Activated CD8-positive, alpha-beta memory T cell treated with anti-CD3 and anti-CD28 coated beads for 4 hours (primary cell): ENCODE measurements around the gene DACH1.

Source experiments
- DNase-seq, 2 donors: peaks; one replicate each; pipeline ENCODE4 v3.0.0-alpha.2; 2020; ENCODE audit warnings: low read depth in 2 of 2

The DACH1 gene

GRCh38 chr13:71624653-71625600, 242.1 kb downstream of the DACH1 start:
- DNase-seq = no peak

GRCh38 chr13:71621174-71622124, 245.6 kb downstream of the DACH1 start:
- DNase-seq = no peak

GRCh38 chr13:71619096-71619495, 247.9 kb downstream of the DACH1 start:
- no peak for DNase-seq

GRCh38 chr13:71618159-71618558, 248.8 kb downstream of the DACH1 start:
- no peak for DNase-seq

GRCh38 chr13:71617265-71617664, 249.7 kb downstream of the DACH1 start:
- no peak for DNase-seq

GRCh38 chr13:71613066-71613745, 253.8 kb downstream of the DACH1 start:
- no peak for DNase-seq

- no peak for DNase-seq
These were observed 255.7 kb downstream of the DACH1 start for GRCh38 chr13:71611292-71611691.

GRCh38 chr13:71610876-71611275, 256.1 kb downstream of the DACH1 start:
- DNase-seq = no peak

- no peak for DNase-seq
These were observed 257.7 kb downstream of the DACH1 start for GRCh38 chr13:71609271-71609670.

- DNase-seq = no peak
These were observed 259.4 kb downstream of the DACH1 start for GRCh38 chr13:71607575-71607974.

GRCh38 chr13:71606818-71607217, 260.2 kb downstream of the DACH1 start:
- no peak for DNase-seq

- DNase-seq = no peak
These were observed 261.3 kb downstream of the DACH1 start for GRCh38 chr13:71605744-71606143.

GRCh38 chr13:71603255-71603654, 263.7 kb downstream of the DACH1 start:
- no peak for DNase-seq

GRCh38 chr13:71602344-71602743, 264.7 kb downstream of the DACH1 start:
- no peak for DNase-seq

- DNase-seq = no peak
These were observed 269.9 kb downstream of the DACH1 start for GRCh38 chr13:71597150-71597549.

GRCh38 chr13:71596116-71596515, 270.9 kb downstream of the DACH1 start:
- DNase-seq = no peak

- DNase-seq = no peak
These were observed 273.4 kb downstream of the DACH1 start for GRCh38 chr13:71593566-71593965.

- DNase-seq = no peak
These were observed 275.6 kb downstream of the DACH1 start for GRCh38 chr13:71591374-71591773.

- DNase-seq = no peak
These were observed 276.3 kb downstream of the DACH1 start for GRCh38 chr13:71590654-71591148.

- DNase-seq = no peak
These were observed 278.0 kb downstream of the DACH1 start for GRCh38 chr13:71589032-71589431.

GRCh38 chr13:71587817-71588216, 279.2 kb downstream of the DACH1 start:
- no peak for DNase-seq

- no peak for DNase-seq
These were observed 279.8 kb downstream of the DACH1 start for GRCh38 chr13:71587193-71587592.
